GM18507 (cell line): ENCODE results near the gene PDK2.

Source experiments
- DNase-seq: peaks from one replicate; pipeline ENCODE4 v3.0.0; 2011; ENCODE audit warnings: low read depth; ENCODE audit not compliant: insufficient read length; ENCODE audit errors: extremely low spot score
- FAIRE-seq: peaks from 2 replicates; lab custom pipeline; 2011; peaks lifted over from hg19 to GRCh38; lab: Jason Lieb, UNC

Gene PDK2

GRCh38 chr17:50144845-50145531 is 49.8 kb downstream of the PDK2 start:
- DNase-seq: no peak
- no peak for FAIRE-seq

DNA sequence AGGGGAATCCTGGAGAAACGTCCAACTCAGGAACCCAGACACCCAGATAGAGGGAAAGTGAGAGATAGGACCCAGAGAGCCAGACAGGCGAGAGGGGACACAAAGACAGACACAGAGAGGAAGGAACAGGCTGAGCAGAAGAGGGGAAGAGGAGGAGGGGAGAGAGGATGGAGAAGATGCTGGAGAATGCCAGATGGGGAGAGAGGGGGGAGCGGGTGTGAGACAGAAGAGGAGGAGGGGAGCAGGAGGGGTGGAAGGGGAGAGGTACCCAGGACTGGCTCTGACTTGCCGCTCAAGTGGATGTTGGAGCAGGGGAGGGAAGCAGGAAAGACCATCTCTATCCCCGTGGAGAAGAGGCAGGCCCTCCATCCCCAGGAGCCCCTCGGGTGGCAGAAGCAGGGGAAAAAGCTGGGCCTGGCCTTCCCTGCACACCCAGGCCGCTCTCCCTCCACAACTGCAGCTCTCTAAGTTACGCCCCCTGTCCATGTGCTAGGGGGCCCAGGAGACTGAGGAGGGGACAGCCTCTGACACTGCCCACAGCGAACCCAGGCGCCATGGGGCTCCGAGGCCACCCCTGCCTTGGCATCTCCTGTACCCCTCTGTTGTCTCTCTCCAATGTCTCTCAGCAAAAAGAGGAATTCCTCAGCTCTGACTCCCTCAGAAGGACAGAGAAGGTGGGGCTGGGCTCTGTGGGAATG is 50.5 kb downstream of the PDK2 start:
- no peak for FAIRE-seq
- no peak for DNase-seq

DNA sequence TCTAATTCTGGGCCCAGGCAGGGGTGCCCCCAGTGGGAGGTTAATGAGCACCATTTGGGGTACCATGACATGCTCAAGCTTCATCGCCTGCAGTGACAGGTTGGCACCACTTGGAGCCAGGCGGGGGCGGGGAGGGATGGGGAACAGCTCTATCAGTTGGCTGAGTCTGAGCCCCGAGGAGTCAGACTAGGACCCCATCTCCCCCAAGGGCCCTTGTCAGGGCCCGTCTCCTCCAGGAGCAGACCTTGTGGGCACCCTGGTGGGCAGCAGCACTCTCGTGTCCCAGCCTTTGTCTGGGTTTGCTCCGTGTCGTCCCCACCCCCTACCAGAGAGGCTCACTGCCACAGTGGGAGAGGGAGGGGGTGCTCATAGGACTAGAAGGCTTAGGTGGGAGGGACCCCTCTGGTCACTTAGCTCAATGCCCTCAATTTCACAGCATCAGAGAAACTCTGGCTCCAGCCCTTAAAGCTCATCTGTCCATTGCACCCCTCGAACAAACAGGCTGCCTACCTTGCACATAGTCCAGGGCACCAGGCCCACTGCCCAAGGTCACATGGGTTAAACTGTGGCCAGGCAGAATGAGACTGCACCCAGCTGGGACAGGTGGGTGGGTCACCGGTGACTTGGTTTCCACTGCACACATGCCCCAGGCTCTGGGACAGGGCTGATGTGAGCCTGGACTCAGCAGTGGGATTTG is 51.2 kb downstream of the PDK2 start:
- DNase-seq: no peak
- FAIRE-seq: peak; percentile 5

GRCh38 chr17:50146927-50147665 is 51.9 kb downstream of the PDK2 start:
- FAIRE-seq (peak; percentile 71), DNase-seq (no peak)

DNA sequence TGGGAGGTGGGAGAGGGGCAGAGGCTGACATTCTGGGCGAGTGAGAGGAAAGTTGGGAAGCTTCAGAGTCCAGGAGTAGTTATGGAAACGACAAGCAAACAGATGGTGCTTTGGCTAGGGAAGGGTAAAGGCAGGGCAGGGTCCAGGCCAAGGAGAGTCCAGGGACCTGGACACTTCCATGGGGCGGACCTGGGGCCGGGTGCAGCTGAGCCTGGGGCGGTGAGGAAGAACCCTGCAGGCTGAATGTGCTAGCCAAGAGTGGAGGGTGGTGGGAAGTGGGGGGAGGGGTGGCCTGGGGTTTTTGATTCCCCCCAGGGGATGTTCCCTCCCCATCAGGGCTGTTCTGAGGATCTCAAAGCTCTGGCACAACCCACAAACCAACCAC is 52.7 kb downstream of the PDK2 start:
- FAIRE-seq (no peak), DNase-seq (no peak)

DNA sequence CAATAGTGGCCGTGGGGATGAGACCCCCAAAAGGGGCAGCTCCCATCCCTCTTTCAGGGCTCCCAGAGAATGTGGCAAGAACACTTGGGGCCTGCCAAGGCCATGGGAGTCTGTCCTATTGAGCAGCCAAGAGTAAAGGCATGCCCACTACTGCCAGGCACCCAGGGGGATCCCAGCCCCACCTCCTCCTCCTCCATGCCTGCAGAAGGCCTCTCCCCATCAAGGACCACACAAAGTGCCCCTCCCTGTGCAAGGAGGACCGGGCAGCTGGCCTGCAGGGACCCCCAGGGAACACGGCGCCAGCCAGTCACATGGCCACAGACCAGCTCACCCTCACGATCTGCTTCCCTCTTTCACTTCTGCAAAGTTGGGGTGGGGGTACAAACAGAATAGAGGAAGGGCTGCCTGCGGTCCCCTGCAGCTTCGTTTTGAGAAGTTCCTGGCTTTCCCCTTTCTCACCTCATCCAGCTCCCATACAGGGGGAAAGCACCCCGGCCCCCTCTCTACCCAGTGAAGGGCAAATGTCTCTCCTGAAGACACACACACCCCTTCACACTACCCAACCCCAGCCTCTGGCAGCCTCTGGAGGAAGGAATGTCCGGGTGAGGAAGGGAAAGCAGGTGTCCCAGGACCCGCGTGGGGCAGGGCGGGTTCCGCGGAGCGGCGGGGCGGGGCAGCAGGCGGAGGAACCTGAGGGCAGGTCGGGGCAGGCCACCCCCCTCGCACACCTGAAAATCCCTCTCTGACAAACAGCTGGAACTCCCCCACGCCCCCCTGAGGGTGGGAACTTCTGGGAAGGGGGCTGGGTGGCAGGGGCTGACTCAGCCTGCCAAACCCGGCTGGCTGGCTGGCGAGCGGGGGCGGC is 53.3 kb downstream of the PDK2 start:
- FAIRE-seq (peak; percentile 98), DNase-seq (no peak)

GRCh38 chr17:50149091-50149416 is 53.9 kb downstream of the PDK2 start:
- DNase-seq (no peak), FAIRE-seq (no peak)

GRCh38 chr17:50149417-50150353 is 54.5 kb downstream of the PDK2 start:
- DNase-seq (no peak), FAIRE-seq (no peak)

DNA sequence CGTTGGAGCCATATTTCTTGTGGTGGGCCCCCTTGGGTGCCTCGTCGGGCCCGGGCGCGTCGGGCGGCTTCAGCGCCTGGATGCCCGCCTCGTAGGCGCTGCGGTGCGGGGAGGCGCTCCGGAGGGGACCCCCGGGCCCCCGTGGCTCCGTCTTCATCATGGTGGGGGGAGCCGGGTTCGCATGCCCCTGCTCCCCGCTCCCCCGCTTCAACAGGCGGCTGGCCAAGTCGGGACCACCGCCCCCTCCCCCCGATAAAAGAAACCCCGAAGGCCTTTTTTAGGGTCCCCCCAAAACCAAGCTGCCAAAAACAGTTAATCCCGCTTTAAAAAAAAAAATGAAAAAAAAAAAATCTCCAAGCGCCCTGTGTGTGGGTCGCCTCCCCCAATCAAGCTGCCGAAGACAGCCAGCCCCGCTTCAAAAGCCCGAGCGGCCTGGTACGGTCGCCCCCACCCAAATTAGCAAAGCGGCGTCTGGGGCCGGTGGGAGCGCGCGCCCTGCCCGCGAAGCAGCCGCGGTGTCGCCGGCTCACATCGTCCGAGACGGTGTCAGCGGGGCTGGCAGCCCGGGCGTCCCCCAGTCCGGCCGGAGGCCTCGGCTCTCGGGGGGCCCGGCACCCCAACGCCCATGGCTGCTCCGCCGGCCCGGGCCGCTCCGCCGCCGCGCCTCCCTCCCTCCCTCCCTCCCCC is 55.3 kb downstream of the PDK2 start, which contains the start of gene PPP1R9B:
PPP1R9B (minus strand) TSS at position 324 of the 687 bp plus-strand sequence; CDS start at position 160, 164 bp downstream.
- DNase-seq: no peak
- no peak for FAIRE-seq

GRCh38 chr17:50151041-50151936 is 56.1 kb downstream of the PDK2 start:
- DNase-seq: no peak
- peak; percentile 84 for FAIRE-seq

- FAIRE-seq: peak; percentile 91
- no peak for DNase-seq
Observed at GRCh38 chr17:50151937-50152547, 56.9 kb downstream of the PDK2 start.

DNA sequence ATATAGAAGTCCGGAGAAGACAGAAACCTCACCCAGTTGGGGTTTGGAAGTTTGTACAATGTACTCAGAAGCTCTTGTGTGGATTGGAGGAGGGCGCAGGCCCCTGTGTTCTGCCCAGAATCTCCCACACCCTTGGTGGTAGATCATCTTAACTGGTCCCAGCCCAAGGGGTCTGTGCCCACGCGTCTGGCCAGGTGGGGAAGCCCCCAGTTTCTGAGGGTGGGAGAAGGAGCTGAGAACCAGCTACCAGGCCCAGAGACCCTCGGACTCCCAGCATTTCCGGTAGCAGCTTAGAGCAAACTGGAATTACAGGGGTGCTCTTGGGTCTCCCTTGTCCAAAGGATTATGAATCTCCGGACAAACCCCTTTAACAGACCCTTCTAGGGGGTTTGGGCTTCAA is 57.6 kb downstream of the PDK2 start:
- FAIRE-seq: no peak

GRCh38 chr17:50153650-50154575 is 58.8 kb downstream of the PDK2 start:
- no peak for DNase-seq
- FAIRE-seq: no peak

More for the DNA sequence above, 57.6 kb downstream of the PDK2 start:
- DNase-seq: no peak

- peak; percentile 81 for FAIRE-seq
Observed at GRCh38 chr17:50154604-50155003, 59.5 kb downstream of the PDK2 start.

DNA sequence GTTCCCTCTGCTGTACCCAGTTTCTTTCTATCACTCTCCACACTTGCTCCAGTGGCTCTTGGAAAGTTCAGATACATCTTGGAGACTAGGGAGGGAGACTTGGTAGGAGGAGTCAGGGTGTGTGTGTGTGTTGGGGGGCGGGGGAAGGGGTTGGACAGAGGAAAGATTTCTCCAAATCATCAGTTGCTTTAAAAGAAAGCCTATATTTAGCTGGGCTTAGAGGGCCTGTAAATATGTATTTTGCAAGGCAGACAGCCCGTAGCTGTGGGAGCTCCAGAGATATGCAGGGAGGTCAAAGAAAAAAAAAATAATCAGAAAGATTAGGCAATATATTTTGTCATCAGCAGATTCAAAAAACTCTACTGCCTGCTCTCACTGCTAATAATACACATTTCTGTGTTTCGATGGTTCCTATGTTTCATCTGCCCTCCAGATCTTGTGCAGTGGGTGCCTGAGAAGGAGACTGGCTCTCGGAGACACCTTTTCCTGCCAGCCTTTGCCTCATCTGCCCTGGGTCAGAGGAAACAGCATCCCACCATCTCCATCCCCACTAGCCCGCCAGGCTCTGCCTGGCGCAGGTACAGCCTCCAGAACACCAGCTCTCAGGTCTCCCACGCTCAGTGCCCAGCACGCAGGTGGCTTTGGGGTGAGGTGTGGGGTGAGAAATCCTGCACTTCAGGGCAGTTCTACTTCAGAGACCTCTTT is 60.1 kb downstream of the PDK2 start:
- no peak for FAIRE-seq
- DNase-seq: no peak

More at GRCh38 chr17:50154604-50155003, 59.5 kb downstream of the PDK2 start:
- no peak for DNase-seq
